ENCODE measurements around the gene PLEKHM2. TPM values are rescaled to one million over a fixed set of nuclear protein-coding genes. Genes with fewer than 3 reads are reported as not detected.
A peak's percentile ranks its signal among the peaks of the same experiment; 100 is the strongest.

PLEKHM2 gene
- total RNA-seq, 1 experiment from 2014 or later, result 53.9 TPM

DNA sequence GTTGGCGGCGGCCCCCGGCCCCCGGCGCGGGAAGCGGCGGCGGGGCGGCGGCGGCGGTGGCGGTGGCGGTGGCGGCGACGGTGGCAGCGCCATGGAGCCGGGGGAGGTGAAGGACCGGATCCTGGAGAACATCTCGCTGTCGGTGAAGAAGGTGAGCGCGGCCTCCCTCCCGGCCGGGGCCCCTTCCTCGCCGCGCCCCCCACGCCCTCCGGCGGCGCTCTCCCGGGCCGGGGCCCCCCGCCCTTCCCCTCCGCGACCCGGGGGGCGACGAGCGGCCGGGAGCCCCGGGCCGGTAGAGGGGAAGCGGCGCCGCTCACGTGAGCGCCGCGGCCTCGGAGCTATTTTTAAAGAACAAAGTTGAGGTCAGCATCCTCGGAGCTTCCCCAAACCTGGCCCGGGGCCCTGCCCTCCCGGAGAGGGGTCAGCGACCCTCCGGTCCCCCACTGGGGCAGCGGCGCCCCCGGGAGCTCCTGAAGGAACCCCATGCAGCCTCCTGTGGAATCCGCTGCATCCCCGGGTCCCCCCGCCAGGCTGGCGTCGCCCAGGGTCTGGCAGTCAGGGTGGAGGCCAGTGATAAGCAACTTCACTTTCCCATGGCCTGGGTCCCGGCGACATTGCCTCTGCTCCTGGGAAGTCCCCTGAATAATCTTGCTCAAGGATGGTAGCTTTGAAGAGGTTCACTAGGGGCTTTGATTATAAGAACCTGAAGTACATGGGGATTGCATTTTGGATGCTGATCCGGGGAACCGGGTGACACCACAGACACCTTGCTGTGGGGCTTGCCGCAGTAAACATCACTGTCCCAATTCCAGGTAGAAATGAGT is 560 bp downstream of the PLEKHM2 start:
- ChIA-PET CTCF (no interaction called here), POLR2A (ENCODE audit: low non-redundant PET) (interaction anchor here (0.6 kb wide), 2 partner anchors 34 to 107 kb away, joined by 3 to 4 read pairs; no protein-coding TSS in a partner anchor)
- Histone ChIP-seq H3K4me3 (ENCODE audit: low read depth, low read length, poor library complexity, severe bottlenecking) (peak overlapping the region; percentile 73), H3K36me3 (ENCODE audit: insufficient read depth, low read length, poor library complexity, severe bottlenecking) (no peaks in the 10 kb centered on the region), H3K4me1 (ENCODE audit: insufficient read depth, low read length, poor library complexity, severe bottlenecking) (peaks cover 3% of the 10 kb centered on the region), H3K27me3 (replicated peaks; ENCODE audit: insufficient read depth, low read depth, low read length, poor library complexity) (no peaks in the 10 kb centered on the region), H3K27ac (ENCODE audit: low read depth, low read length, poor library complexity, severe bottlenecking) (peak overlapping the region; percentile 81), H3K9me3 (ENCODE audit: low read depth, low read length, poor library complexity, severe bottlenecking) (no peaks in the 10 kb centered on the region)
- intact Hi-C loops (cut with micrococcal nuclease; ENCODE audit: unreplicated experiment), result no loop called here
- TF ChIP-seq, protein P1, sequence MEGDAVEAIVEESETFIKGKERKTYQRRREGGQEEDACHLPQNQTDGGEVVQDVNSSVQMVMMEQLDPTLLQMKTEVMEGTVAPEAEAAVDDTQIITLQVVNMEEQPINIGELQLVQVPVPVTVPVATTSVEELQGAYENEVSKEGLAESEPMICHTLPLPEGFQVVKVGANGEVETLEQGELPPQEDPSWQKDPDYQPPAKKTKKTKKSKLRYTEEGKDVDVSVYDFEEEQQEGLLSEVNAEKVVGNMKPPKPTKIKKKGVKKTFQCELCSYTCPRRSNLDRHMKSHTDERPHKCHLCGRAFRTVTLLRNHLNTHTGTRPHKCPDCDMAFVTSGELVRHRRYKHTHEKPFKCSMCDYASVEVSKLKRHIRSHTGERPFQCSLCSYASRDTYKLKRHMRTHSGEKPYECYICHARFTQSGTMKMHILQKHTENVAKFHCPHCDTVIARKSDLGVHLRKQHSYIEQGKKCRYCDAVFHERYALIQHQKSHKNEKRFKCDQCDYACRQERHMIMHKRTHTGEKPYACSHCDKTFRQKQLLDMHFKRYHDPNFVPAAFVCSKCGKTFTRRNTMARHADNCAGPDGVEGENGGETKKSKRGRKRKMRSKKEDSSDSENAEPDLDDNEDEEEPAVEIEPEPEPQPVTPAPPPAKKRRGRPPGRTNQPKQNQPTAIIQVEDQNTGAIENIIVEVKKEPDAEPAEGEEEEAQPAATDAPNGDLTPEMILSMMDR (conservative IDR thresholded peaks at IDR 0.05; ENCODE audit: low read depth, low read length), result no peak
- TF ChIP-seq EZH2 (IDR thresholded peaks at IDR 0.05; ENCODE audit: borderline replicate concordance, low read depth, low read length, poor library complexity, severe bottlenecking), result no peak
- BruUV-seq (replicated peaks), result no TSS peak
- DNase-seq (ENCODE audit: low spot score), result no peak

DNA sequence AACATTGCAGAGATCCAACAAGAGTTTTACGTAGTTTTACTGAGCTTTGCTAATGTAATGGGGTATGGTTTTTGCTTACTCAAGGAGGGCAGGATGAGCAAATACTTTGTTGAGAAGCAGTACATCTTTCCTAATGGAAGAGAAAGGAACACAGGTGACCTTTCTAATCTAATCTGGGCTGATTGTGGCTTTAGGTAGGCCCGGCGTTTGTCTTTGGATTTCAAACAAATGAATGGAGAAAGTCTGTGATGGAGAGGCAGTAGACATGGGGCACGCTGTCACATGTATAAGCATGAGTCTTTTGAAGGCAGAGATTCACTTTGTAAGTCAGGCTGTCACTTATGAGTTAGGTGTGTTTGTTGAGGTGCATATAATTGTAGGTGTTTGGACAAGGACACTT is 1.7 kb downstream of the PLEKHM2 start:
- BruUV-seq (replicated peaks), result TSS peak; percentile 77

GRCh38 chr1:15687446-15687845 is 3.3 kb downstream of the PLEKHM2 start:
- intact Hi-C loops (cut with micrococcal nuclease; ENCODE audit: unreplicated experiment), result no loop called here
- no TSS peak for BruUV-seq (replicated peaks)
- CTCF ChIA-PET, result no interaction called here

More for the DNA sequence above, 1.7 kb downstream of the PLEKHM2 start:
- no peaks in the 10 kb centered on the region for H3K9me3 ChIP-seq (ENCODE audit: low read depth, low read length, poor library complexity, severe bottlenecking)
- H3K27me3 ChIP-seq (replicated peaks; ENCODE audit: insufficient read depth, low read depth, low read length, poor library complexity), result no peaks in the 10 kb centered on the region
- POLR2A ChIA-PET (ENCODE audit: low non-redundant PET), result no interaction called here
- DNase-seq (ENCODE audit: low spot score), result no peak
- CTCF ChIA-PET, result no interaction called here
- TF ChIP-seq, protein P1 (conservative IDR thresholded peaks at IDR 0.05; ENCODE audit: low read depth, low read length), result no peak
- no peak for TF ChIP-seq EZH2 (IDR thresholded peaks at IDR 0.05; ENCODE audit: borderline replicate concordance, low read depth, low read length, poor library complexity, severe bottlenecking)
- H3K27ac ChIP-seq (ENCODE audit: low read depth, low read length, poor library complexity, severe bottlenecking), result peak overlapping the region; percentile 26
- peak overlapping the region; percentile 73 for H3K4me3 ChIP-seq (ENCODE audit: low read depth, low read length, poor library complexity, severe bottlenecking)
- H3K4me1 ChIP-seq (ENCODE audit: insufficient read depth, low read length, poor library complexity, severe bottlenecking), result peaks cover 3% of the 10 kb centered on the region
- no peaks in the 10 kb centered on the region for H3K36me3 ChIP-seq (ENCODE audit: insufficient read depth, low read length, poor library complexity, severe bottlenecking)
- intact Hi-C loops (cut with micrococcal nuclease; ENCODE audit: unreplicated experiment), result no loop called here

More at GRCh38 chr1:15687446-15687845, 3.3 kb downstream of the PLEKHM2 start:
- H3K4me3 ChIP-seq (ENCODE audit: low read depth, low read length, poor library complexity, severe bottlenecking), result no peak overlapping the region
- H3K27me3 ChIP-seq (replicated peaks; ENCODE audit: insufficient read depth, low read depth, low read length, poor library complexity), result no peaks in the 10 kb centered on the region
- no peak for DNase-seq (ENCODE audit: low spot score)
- peaks cover 3% of the 10 kb centered on the region for H3K4me1 ChIP-seq (ENCODE audit: insufficient read depth, low read length, poor library complexity, severe bottlenecking)
- H3K36me3 ChIP-seq (ENCODE audit: insufficient read depth, low read length, poor library complexity, severe bottlenecking), result no peaks in the 10 kb centered on the region
- H3K9me3 ChIP-seq (ENCODE audit: low read depth, low read length, poor library complexity, severe bottlenecking), result no peaks in the 10 kb centered on the region
- POLR2A ChIA-PET (ENCODE audit: low non-redundant PET), result no interaction called here
- TF ChIP-seq, protein P1 (conservative IDR thresholded peaks at IDR 0.05; ENCODE audit: low read depth, low read length), result no peak
- TF ChIP-seq EZH2 (IDR thresholded peaks at IDR 0.05; ENCODE audit: borderline replicate concordance, low read depth, low read length, poor library complexity, severe bottlenecking), result no peak
- H3K27ac ChIP-seq (ENCODE audit: low read depth, low read length, poor library complexity, severe bottlenecking), result no peak overlapping the region

All from A673 (cell line).